ENCODE measurements around the gene C19orf73. TPM values are rescaled to one million over a fixed set of nuclear protein-coding genes. Genes with fewer than 3 reads are reported as not detected.
A peak's percentile ranks its signal among the peaks of the same experiment; 100 is the strongest.

Gene C19orf73
- total and polyA plus RNA-seq, 9 of the 15 experiments (the other 6 are each of a cell fraction or from before 2014, with no cell fraction given), result 0.08 to 7.4 (median 1.4) TPM

DNA sequence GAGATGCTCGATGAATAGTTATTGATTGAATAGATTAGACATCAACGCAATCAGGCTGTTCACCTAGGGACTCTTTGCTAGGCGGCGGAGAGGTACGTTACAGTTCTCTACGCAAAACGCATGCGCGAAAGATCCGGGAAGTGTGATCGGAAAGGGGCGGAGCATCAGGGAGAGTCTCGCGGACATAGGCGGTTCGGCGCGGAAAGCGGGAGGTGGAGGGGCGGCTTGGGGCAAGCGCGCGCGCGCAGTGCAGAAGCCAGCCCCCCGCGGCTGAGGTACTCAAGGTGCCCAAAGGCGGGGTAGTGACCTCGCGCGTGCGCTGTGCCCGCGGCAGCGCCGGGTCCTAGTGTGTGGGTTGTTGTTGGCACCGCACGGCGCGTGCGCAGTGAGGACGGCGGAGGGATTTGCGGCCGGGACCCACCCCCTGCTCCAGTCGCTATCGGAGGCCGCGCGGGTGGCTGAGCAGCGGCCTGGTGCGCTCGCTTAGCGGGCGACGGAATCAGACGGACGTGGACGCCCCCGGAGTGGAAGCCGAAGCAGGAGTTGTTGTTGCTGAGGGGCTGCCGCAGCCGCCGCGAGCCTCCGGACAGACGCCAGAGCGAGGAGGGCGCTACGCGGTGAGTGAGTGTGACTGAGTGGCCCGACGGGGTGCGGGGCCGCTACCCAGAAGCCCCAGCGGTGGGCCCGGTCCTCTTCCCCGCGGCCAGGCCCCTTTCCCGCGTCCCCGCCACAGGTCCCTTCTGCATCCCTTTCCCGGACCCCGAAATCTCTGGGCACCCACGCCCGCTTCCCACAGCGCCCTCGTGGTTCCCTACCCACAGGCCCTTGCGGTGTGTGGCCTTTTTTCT is 33.7 kb downstream of the C19orf73 start, which contains the start of gene SNRNP70 (continued):
- TF ChIP-seq, protein P1, sequence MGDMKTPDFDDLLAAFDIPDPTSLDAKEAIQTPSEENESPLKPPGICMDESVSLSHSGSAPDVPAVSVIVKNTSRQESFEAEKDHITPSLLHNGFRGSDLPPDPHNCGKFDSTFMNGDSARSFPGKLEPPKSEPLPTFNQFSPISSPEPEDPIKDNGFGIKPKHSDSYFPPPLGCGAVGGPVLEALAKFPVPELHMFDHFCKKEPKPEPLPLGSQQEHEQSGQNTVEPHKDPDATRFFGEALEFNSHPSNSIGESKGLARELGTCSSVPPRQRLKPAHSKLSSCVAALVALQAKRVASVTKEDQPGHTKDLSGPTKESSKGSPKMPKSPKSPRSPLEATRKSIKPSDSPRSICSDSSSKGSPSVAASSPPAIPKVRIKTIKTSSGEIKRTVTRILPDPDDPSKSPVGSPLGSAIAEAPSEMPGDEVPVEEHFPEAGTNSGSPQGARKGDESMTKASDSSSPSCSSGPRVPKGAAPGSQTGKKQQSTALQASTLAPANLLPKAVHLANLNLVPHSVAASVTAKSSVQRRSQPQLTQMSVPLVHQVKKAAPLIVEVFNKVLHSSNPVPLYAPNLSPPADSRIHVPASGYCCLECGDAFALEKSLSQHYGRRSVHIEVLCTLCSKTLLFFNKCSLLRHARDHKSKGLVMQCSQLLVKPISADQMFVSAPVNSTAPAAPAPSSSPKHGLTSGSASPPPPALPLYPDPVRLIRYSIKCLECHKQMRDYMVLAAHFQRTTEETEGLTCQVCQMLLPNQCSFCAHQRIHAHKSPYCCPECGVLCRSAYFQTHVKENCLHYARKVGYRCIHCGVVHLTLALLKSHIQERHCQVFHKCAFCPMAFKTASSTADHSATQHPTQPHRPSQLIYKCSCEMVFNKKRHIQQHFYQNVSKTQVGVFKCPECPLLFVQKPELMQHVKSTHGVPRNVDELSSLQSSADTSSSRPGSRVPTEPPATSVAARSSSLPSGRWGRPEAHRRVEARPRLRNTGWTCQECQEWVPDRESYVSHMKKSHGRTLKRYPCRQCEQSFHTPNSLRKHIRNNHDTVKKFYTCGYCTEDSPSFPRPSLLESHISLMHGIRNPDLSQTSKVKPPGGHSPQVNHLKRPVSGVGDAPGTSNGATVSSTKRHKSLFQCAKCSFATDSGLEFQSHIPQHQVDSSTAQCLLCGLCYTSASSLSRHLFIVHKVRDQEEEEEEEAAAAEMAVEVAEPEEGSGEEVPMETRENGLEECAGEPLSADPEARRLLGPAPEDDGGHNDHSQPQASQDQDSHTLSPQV (IDR thresholded peaks at IDR 0.05), result peak; percentile 85
- TF ChIP-seq POLR2AphosphoS5 (IDR thresholded peaks at IDR 0.05; ENCODE audit: control insufficient read depth, insufficient read depth, low read depth, low read length) (peak; percentile 89), PURB (CRISPR knock-in tag; IDR thresholded peaks at IDR 0.05; ENCODE audit: low read depth) (no peak), POLR2G (IDR thresholded peaks at IDR 0.05; ENCODE audit: low read depth, low read length) (peak; percentile 99), EHMT2 (IDR thresholded peaks at IDR 0.05) (no peak), NR1H2 (CRISPR knock-in tag; IDR thresholded peaks at IDR 0.05) (no peak), ZNF134 (CRISPR knock-in tag; conservative IDR thresholded peaks at IDR 0.05) (0 out of 2 replicates have a peak, but pooled peaks have one; percentile 29), ZNF830 (CRISPR knock-in tag; IDR thresholded peaks at IDR 0.05) (no peak), ZBED1 (IDR thresholded peaks at IDR 0.05) (peak; percentile 83), ZC3H4 (CRISPR knock-in tag; IDR thresholded peaks at IDR 0.05; ENCODE audit: borderline replicate concordance) (no peak)
- TF ChIP-seq, protein P2, sequence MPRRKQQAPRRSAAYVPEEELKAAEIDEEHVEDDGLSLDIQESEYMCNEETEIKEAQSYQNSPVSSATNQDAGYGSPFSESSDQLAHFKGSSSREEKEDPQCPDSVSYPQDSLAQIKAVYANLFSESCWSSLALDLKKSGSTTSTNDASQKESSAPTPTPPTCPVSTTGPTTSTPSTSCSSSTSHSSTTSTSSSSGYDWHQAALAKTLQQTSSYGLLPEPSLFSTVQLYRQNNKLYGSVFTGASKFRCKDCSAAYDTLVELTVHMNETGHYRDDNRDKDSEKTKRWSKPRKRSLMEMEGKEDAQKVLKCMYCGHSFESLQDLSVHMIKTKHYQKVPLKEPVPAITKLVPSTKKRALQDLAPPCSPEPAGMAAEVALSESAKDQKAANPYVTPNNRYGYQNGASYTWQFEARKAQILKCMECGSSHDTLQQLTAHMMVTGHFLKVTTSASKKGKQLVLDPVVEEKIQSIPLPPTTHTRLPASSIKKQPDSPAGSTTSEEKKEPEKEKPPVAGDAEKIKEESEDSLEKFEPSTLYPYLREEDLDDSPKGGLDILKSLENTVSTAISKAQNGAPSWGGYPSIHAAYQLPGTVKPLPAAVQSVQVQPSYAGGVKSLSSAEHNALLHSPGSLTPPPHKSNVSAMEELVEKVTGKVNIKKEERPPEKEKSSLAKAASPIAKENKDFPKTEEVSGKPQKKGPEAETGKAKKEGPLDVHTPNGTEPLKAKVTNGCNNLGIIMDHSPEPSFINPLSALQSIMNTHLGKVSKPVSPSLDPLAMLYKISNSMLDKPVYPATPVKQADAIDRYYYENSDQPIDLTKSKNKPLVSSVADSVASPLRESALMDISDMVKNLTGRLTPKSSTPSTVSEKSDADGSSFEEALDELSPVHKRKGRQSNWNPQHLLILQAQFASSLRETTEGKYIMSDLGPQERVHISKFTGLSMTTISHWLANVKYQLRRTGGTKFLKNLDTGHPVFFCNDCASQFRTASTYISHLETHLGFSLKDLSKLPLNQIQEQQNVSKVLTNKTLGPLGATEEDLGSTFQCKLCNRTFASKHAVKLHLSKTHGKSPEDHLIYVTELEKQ (CRISPR knock-in tag; IDR thresholded peaks at IDR 0.05), result no peak
- TF ChIP-seq, protein P3, sequence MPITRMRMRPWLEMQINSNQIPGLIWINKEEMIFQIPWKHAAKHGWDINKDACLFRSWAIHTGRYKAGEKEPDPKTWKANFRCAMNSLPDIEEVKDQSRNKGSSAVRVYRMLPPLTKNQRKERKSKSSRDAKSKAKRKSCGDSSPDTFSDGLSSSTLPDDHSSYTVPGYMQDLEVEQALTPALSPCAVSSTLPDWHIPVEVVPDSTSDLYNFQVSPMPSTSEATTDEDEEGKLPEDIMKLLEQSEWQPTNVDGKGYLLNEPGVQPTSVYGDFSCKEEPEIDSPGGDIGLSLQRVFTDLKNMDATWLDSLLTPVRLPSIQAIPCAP (CRISPR knock-in tag; IDR thresholded peaks at IDR 0.05; ENCODE audit: borderline replicate concordance), result no peak
- TF ChIP-seq, protein P4, sequence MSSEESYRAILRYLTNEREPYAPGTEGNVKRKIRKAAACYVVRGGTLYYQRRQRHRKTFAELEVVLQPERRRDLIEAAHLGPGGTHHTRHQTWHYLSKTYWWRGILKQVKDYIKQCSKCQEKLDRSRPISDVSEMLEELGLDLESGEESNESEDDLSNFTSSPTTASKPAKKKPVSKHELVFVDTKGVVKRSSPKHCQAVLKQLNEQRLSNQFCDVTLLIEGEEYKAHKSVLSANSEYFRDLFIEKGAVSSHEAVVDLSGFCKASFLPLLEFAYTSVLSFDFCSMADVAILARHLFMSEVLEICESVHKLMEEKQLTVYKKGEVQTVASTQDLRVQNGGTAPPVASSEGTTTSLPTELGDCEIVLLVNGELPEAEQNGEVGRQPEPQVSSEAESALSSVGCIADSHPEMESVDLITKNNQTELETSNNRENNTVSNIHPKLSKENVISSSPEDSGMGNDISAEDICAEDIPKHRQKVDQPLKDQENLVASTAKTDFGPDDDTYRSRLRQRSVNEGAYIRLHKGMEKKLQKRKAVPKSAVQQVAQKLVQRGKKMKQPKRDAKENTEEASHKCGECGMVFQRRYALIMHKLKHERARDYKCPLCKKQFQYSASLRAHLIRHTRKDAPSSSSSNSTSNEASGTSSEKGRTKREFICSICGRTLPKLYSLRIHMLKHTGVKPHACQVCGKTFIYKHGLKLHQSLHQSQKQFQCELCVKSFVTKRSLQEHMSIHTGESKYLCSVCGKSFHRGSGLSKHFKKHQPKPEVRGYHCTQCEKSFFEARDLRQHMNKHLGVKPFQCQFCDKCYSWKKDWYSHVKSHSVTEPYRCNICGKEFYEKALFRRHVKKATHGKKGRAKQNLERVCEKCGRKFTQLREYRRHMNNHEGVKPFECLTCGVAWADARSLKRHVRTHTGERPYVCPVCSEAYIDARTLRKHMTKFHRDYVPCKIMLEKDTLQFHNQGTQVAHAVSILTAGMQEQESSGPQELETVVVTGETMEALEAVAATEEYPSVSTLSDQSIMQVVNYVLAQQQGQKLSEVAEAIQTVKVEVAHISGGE (CRISPR knock-in tag; IDR thresholded peaks at IDR 0.05), result peak in 1 of 3 experiments; percentile 52; a peak in 1 of 6 replicates

Data from K562 (cell line).